ENCODE data around the gene SALL3. TPM values are rescaled to one million over a fixed set of nuclear protein-coding genes. Genes with fewer than 3 reads are reported as not detected.

The SALL3 gene
- total RNA-seq, 1 donor = not detected

- DNase-seq (ENCODE audit: low read depth) = no peak
- H3K4me3 ChIP-seq (ENCODE audit: low read depth, low read length) = no peak overlapping the region
- TF ChIP-seq CTCF (IDR thresholded peaks at IDR 0.05; ENCODE audit: insufficient read depth, low read depth, low read length) = no peak
Observed at GRCh38 chr18:78948707-78949106, 30.9 kb upstream of the SALL3 start.

GRCh38 chr18:78949216-78949615 lies 30.4 kb upstream of the SALL3 start:
- no peak overlapping the region for H3K4me3 ChIP-seq (ENCODE audit: low read depth, low read length)
- DNase-seq (ENCODE audit: low read depth) = no peak
- no peak for TF ChIP-seq CTCF (IDR thresholded peaks at IDR 0.05; ENCODE audit: insufficient read depth, low read depth, low read length)

GRCh38 chr18:78950386-78950785 lies 29.2 kb upstream of the SALL3 start:
- no peak for DNase-seq (ENCODE audit: low read depth)
- no peak for TF ChIP-seq CTCF (IDR thresholded peaks at IDR 0.05; ENCODE audit: insufficient read depth, low read depth, low read length)

GRCh38 chr18:78953566-78953965 lies 26.1 kb upstream of the SALL3 start:
- H3K4me3 ChIP-seq (ENCODE audit: low read depth, low read length) = no peak overlapping the region
- no peak for TF ChIP-seq CTCF (IDR thresholded peaks at IDR 0.05; ENCODE audit: insufficient read depth, low read depth, low read length)
- DNase-seq (ENCODE audit: low read depth) = no peak

More at GRCh38 chr18:78950386-78950785, 29.2 kb upstream of the SALL3 start:
- no peak overlapping the region for H3K4me3 ChIP-seq (ENCODE audit: low read depth, low read length)

GRCh38 chr18:78955051-78955450 lies 24.6 kb upstream of the SALL3 start:
- DNase-seq (ENCODE audit: low read depth) = no peak
- no peak overlapping the region for H3K4me3 ChIP-seq (ENCODE audit: low read depth, low read length)
- no peak for TF ChIP-seq CTCF (IDR thresholded peaks at IDR 0.05; ENCODE audit: insufficient read depth, low read depth, low read length)

- no peak for DNase-seq (ENCODE audit: low read depth)
- H3K4me3 ChIP-seq (ENCODE audit: low read depth, low read length) = no peak overlapping the region
- TF ChIP-seq CTCF (IDR thresholded peaks at IDR 0.05; ENCODE audit: insufficient read depth, low read depth, low read length) = no peak
Observed at GRCh38 chr18:78957140-78957539, 22.5 kb upstream of the SALL3 start.

GRCh38 chr18:78960709-78961108 lies 18.9 kb upstream of the SALL3 start:
- TF ChIP-seq CTCF (IDR thresholded peaks at IDR 0.05; ENCODE audit: insufficient read depth, low read depth, low read length) = no peak
- no peak overlapping the region for H3K4me3 ChIP-seq (ENCODE audit: low read depth, low read length)

More at GRCh38 chr18:78960709-78961108, 18.9 kb upstream of the SALL3 start:
- no peak for DNase-seq (ENCODE audit: low read depth)
